B cell (primary cell): Measurements from ENCODE around the gene OLFML1. TPM values are rescaled to one million over a fixed set of nuclear protein-coding genes. Genes with fewer than 3 reads are reported as not detected.

Experiments used
- ATAC-seq: fragments of 200-7000 bp; cut with Tn5 transposase; one replicate; pipeline ENCODE4 v1.10.0; 2021; ENCODE audit warnings: low read depth, mild to moderate bottlenecking, moderate number of reproducible peaks, moderate library complexity
- CTCF ChIA-PET: fragments of 350-600 bp; sonication (Branson Sonifier 250); formaldehyde crosslinking; loops from one replicate; lab custom pipeline; 2021; ENCODE audit warnings: antibody characterized with exemption, inconsistent platforms; lab: Charles Lee
- POLR2A ChIA-PET: fragments of 350-600 bp; sonication (Branson Sonifier 250); formaldehyde crosslinking; loops from one replicate; lab custom pipeline; 2021; ENCODE audit warnings: antibody characterized with exemption; lab: Charles Lee
- DNase-seq: peaks from one replicate; pipeline ENCODE4 v3.0.0; 2013
- H2AFZ ChIP-seq: 2 replicates; pipeline ENCODE4 v1.6.1; 2012; ENCODE audit warnings: mild to moderate bottlenecking, low read depth, low read length; ENCODE audit not compliant: insufficient read depth, poor library complexity, severe bottlenecking
- H3K27ac ChIP-seq, 2 donors: 1 replicate in 1 of 2; 2 replicates in 1 of 2; pipeline ENCODE4 v1.5.1; 2012 to 2013; ENCODE audit warnings: low read length in 2 of 2, mild to moderate bottlenecking in 2 of 2, moderate library complexity in 1 of 2
- H3K27me3 ChIP-seq, 4 experiments: fragments of 200-600 bp in 1 of 4; sonication (generic) in 1 of 4; replicated peaks in 1 of 4; 1 replicate in 2 of 4; 2 replicates in 2 of 4; pipeline versions ENCODE4 v1.6.1 to v1.7.0; 2013 to 2016; ENCODE audit warnings: low read length in 3 of 4, mild to moderate bottlenecking in 2 of 4, mixed read lengths in 1 of 4, moderate library complexity in 1 of 4; ENCODE audit not compliant: insufficient read depth in 4 of 4, control insufficient read depth in 3 of 4; ENCODE audit errors: control extremely low read depth in 1 of 4
- H3K36me3 ChIP-seq, 2 experiments: replicated peaks in 1 of 2; 1 replicate in 1 of 2; 2 replicates in 1 of 2; pipeline versions ENCODE4 v1.6.1 to v1.7.1; 2013; ENCODE audit warnings: low read length in 1 of 2; ENCODE audit not compliant: insufficient read depth in 2 of 2, control insufficient read depth in 1 of 2; ENCODE audit errors: control extremely low read depth in 1 of 2, extremely low read depth in 1 of 2
- H3K4me1 ChIP-seq, 2 donors: fragments of 200-600 bp in 1 of 2; sonication (generic) in 1 of 2; 1 replicate in 1 of 2; 2 replicates in 1 of 2; pipeline versions ENCODE4 v1.5.1 to v1.6.1; 2013 to 2017; ENCODE audit warnings: low read length in 2 of 2; ENCODE audit not compliant: control insufficient read depth in 2 of 2, insufficient read depth in 2 of 2
- H3K4me2 ChIP-seq: replicated peaks from 2 replicates; pipeline ENCODE3; 2012; ENCODE audit warnings: mild to moderate bottlenecking, low read depth, low read length; ENCODE audit not compliant: poor library complexity, severe bottlenecking
- H3K4me3 ChIP-seq, 5 experiments: fragments of 200-600 bp in 1 of 5; sonication (generic) in 1 of 5; 1 replicate in 3 of 5; 2 replicates in 2 of 5; pipeline versions ENCODE4 v1.5.1 to v1.7.0; 2011 to 2016; ENCODE audit warnings: low read length in 4 of 5, mild to moderate bottlenecking in 4 of 5, low read depth in 2 of 5, control low read depth in 1 of 5, moderate library complexity in 1 of 5; ENCODE audit not compliant: insufficient read depth in 1 of 5; ENCODE audit errors: control extremely low read depth in 1 of 5, extremely low read depth in 1 of 5
- H3K79me2 ChIP-seq: fragments of 200-600 bp; sonication (generic); one replicate; pipeline ENCODE4 v1.6.0; 2016; ENCODE audit warnings: low read length; ENCODE audit not compliant: control insufficient read depth, insufficient read depth
- H3K9ac ChIP-seq: fragments of 200-600 bp; sonication (generic); 2 replicates; pipeline ENCODE4 v1.6.1; 2017; ENCODE audit warnings: mild to moderate bottlenecking, low read length, moderate library complexity
- H3K9me3 ChIP-seq, 3 donors: one replicate each; pipeline versions ENCODE4 v1.6.1 to v1.7.1; 2013; ENCODE audit warnings: low read length in 2 of 3; ENCODE audit not compliant: control insufficient read depth in 2 of 3, insufficient read depth in 1 of 3; ENCODE audit errors: control extremely low read depth in 1 of 3
- H4K20me1 ChIP-seq: 2 replicates; pipeline ENCODE4 v1.6.0; 2012; ENCODE audit warnings: mild to moderate bottlenecking, low read length; ENCODE audit not compliant: insufficient read depth, control insufficient read depth, poor library complexity, severe bottlenecking
- H3K27ac Mint-ChIP-seq: one replicate; pipeline ENCODE4 v1.8.0; 2021; ENCODE audit warnings: mixed read lengths
- H3K27me3 Mint-ChIP-seq: one replicate; pipeline ENCODE4 v1.8.0; 2021; ENCODE audit warnings: mixed read lengths
- H3K4me1 Mint-ChIP-seq: one replicate; pipeline ENCODE4 v1.8.0; 2021; ENCODE audit warnings: mixed read lengths
- H3K4me3 Mint-ChIP-seq: one replicate; pipeline ENCODE4 v1.8.0; 2021; ENCODE audit warnings: mixed read lengths
- H3K9me3 Mint-ChIP-seq: one replicate; pipeline ENCODE4 v1.8.0; 2022; ENCODE audit warnings: mixed read lengths; ENCODE audit not compliant: insufficient read depth
- EZH2 ChIP-seq: IDR thresholded peaks from 2 replicates; pipeline ENCODE4 v1.6.1; 2012; ENCODE audit warnings: borderline replicate concordance, low read depth, mild to moderate bottlenecking, moderate library complexity, low read length; ENCODE audit not compliant: insufficient read depth, poor library complexity, severe bottlenecking
- WGBS: methylation state at CpG from one replicate; pipeline ENCODE4 v1.1.5; 2013; ENCODE audit warnings: missing lambda C conversion rate; ENCODE audit not compliant: insufficient coverage; 5-methylcytosine and 5-hydroxymethylcytosine counted together
- intact Hi-C: fragments of 100-400 bp; cut with micrococcal nuclease; formaldehyde crosslinking; loops from one replicate; pipeline ENCODE4 v1.10.0; 2022
- polyA plus RNA-seq: library from polyadenylated mRNA; depleted of rRNA; stranded (reverse); fragments of >200 nt; gene quantifications from 2 replicates; pipeline ENCODE4 v1.2.3, GENCODE V29; 2012
- total RNA-seq, 2 donors: library from RNA; stranded (reverse); fragments of 120-200 nt in 1 of 2; gene quantifications; 1 replicate in 1 of 2; 2 replicates in 1 of 2; pipeline versions ENCODE4 v1.2.3 to v1.2.4, GENCODE V29; 2013 to 2022
- TF ChIP-seq, protein P1 (sequence below): fragments of 200-600 bp; IDR thresholded peaks from one replicate; pipeline ENCODE4 v1.8.0; 2022; ENCODE audit warnings: antibody characterized with exemption, mild to moderate bottlenecking

Gene OLFML1
- total and polyA plus RNA-seq, 2 donors (not counting 1 experiment from before 2014, with no cell fraction given): not detected

DNA sequence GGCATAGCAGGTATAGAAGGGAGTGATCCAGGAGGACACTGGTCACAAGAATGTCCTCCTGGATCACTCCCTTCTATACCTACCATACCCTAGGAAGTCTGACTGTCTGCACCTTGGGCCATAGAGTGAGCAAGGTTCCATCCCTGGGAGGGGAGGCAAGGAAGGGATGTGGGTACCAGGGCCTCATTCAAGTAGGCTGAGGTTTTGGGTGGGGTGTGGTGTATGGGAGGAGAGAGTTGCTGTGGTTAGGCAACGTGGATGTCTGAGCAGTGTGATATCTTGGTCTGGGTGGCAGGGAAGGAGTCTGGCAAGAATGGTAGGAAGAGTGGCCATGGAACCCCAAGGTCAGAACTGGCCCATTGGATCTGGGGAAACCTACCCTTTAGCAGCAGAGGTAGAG is 41.7 kb downstream of the OLFML1 start:
- Mint-ChIP-seq H3K4me3 (peak overlapping the region; percentile 1), H3K27me3 (no peaks in the 10 kb centered on the region), H3K4me1 (peaks cover 56% of the 10 kb centered on the region), H3K27ac (no peak overlapping the region), H3K9me3 (no peaks in the 10 kb centered on the region)
- Histone ChIP-seq H3K36me3 (no peaks in the 10 kb centered on the region), H2AFZ (no peak overlapping the region), H3K4me2 (no peak overlapping the region), H3K27ac (no peak overlapping the region), H3K4me3 (no peak overlapping the region), H3K9me3 (no peaks in the 10 kb centered on the region), H3K4me1 (peaks cover 48 to 69% of the 10 kb centered on the region in 2 donors), H3K79me2 (peaks cover 97% of the 10 kb centered on the region), H3K27me3 (no peaks in the 10 kb centered on the region), H3K9ac (no peak overlapping the region), H4K20me1 (peaks cover 25% of the 10 kb centered on the region)
- no peak for ATAC-seq
- TF ChIP-seq EZH2: no peak
- TF ChIP-seq, protein P1, sequence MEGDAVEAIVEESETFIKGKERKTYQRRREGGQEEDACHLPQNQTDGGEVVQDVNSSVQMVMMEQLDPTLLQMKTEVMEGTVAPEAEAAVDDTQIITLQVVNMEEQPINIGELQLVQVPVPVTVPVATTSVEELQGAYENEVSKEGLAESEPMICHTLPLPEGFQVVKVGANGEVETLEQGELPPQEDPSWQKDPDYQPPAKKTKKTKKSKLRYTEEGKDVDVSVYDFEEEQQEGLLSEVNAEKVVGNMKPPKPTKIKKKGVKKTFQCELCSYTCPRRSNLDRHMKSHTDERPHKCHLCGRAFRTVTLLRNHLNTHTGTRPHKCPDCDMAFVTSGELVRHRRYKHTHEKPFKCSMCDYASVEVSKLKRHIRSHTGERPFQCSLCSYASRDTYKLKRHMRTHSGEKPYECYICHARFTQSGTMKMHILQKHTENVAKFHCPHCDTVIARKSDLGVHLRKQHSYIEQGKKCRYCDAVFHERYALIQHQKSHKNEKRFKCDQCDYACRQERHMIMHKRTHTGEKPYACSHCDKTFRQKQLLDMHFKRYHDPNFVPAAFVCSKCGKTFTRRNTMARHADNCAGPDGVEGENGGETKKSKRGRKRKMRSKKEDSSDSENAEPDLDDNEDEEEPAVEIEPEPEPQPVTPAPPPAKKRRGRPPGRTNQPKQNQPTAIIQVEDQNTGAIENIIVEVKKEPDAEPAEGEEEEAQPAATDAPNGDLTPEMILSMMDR: no peak
- ChIA-PET CTCF (interaction anchor here (1.9 kb wide), 1 partner anchor 14 kb away, joined by 7 read pairs; the partner anchor contains the start of gene PPFIBP2), POLR2A (no interaction called here)
- no peak for DNase-seq
- intact Hi-C loops: loop anchor here (10.0 kb wide), 1 partner anchor 172 kb away; no protein-coding TSS in a partner anchor
- 18% methylated on average over 1 of the region's 1 CpG for WGBS

DNA sequence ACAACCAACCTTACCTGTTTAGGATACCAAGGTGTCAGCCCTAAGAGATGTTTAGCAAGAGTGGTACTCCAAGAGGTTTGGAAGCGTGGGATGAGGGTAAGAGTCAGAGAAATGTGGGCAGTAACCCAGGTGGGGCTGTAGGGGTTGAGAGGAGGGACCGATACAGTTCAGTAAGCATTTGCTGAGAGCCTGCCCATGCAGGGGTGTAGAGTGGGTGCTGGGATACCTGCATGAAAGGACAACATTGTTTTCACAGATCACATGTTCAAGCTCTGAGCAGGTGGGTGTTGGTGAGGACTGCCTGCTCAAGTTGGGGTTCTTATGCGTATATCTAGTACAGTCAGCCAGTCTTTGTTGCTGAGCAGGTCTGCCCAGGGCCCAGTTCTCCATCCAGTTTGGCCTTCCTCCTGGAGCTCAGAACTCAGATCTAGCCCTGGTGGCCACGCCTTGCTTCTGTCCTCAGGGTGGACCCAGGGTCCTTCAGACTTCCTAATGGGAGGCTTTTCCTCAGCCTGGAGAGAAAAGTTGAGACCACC is 43.3 kb downstream of the OLFML1 start:
- ChIA-PET POLR2A (no interaction called here), CTCF (interaction anchor here (0.6 to 1.3 kb wide), 2 partner anchors 8 to 73 kb away, joined by 3 to 4 read pairs; no protein-coding TSS in a partner anchor)
- H3K27me3 Mint-ChIP-seq: no peaks in the 10 kb centered on the region
- Histone ChIP-seq H3K4me1 (peaks cover 39 to 61% of the 10 kb centered on the region in 2 donors), H3K27me3 (no peaks in the 10 kb centered on the region), H3K36me3 (peaks cover 0 to 4% of the 10 kb centered on the region in 2 experiments), H4K20me1 (peaks cover 26% of the 10 kb centered on the region), H3K79me2 (peaks cover 97% of the 10 kb centered on the region), H3K9ac (no peak overlapping the region), H2AFZ (no peak overlapping the region), H3K9me3 (no peaks in the 10 kb centered on the region), H3K4me2 (peak overlapping the region; percentile 1), H3K27ac (no peak overlapping the region), H3K4me3 (no peak overlapping the region)
- no peak overlapping the region for H3K4me3 Mint-ChIP-seq
- intact Hi-C loops: loop anchor here (10.0 kb wide), 1 partner anchor 174 kb away; no protein-coding TSS in a partner anchor
- no peaks in the 10 kb centered on the region for H3K9me3 Mint-ChIP-seq
- WGBS: 93% methylated on average over 3 of the region's 4 CpGs
- TF ChIP-seq EZH2: no peak
- TF ChIP-seq, protein P1: no peak
- H3K27ac Mint-ChIP-seq: no peak overlapping the region
- DNase-seq (no peak), ATAC-seq (no peak)
- peaks cover 72% of the 10 kb centered on the region for H3K4me1 Mint-ChIP-seq
